Sigmoid colon (tissue), 7 donors: ENCODE measurements around the gene TMEM119. TPM values are rescaled to one million over a fixed set of nuclear protein-coding genes. Genes with fewer than 3 reads are reported as not detected.

Experiments
- DNase-seq: peaks from one replicate; pipeline ENCODE4 v3.0.0-alpha.2; 2019
- H3K27ac ChIP-seq, 4 donors: fragments of 200-600 bp; sonication (generic); one replicate each; pipeline ENCODE4 v1.5.1; 2016 to 2019; ENCODE audit warnings: mild to moderate bottlenecking in 1 of 4
- H3K27me3 ChIP-seq, 3 donors: fragments of 200-600 bp; sonication (generic); one replicate each; pipeline ENCODE4 v1.5.1; 2019; ENCODE audit warnings: mild to moderate bottlenecking in 1 of 3
- H3K36me3 ChIP-seq, 4 donors: fragments of 200-600 bp; sonication (generic); one replicate each; pipeline ENCODE4 v1.5.1; 2016 to 2019
- H3K4me1 ChIP-seq, 4 donors: fragments of 200-600 bp; sonication (generic); one replicate each; pipeline ENCODE4 v1.5.1; 2017 to 2019
- H3K4me3 ChIP-seq, 4 donors: fragments of 200-600 bp; sonication (generic); one replicate each; pipeline ENCODE4 v1.5.1; 2017 to 2019; ENCODE audit warnings: mild to moderate bottlenecking in 2 of 4, moderate library complexity in 1 of 4
- H3K9me3 ChIP-seq, 4 donors: fragments of 200-600 bp in 3 of 4; sonication (generic) in 3 of 4; one replicate each; pipeline versions ENCODE4 v1.5.1 to v1.6.1; 2013 to 2019
- CTCF ChIP-seq, 4 experiments: fragments of 450-650 bp in 3 of 4; fragments of 200-600 bp in 1 of 4; IDR thresholded peaks; one replicate each; pipeline ENCODE4 v1.5.1; 2016 to 2019; ENCODE audit warnings: antibody characterized with exemption in 4 of 4, mild to moderate bottlenecking in 3 of 4, moderate library complexity in 2 of 4
- EP300 ChIP-seq, 4 donors: sonication (generic); formaldehyde crosslinking; IDR thresholded peaks; one replicate each; pipeline ENCODE4 v1.6.1; 2017; ENCODE audit warnings: antibody characterized with exemption in 4 of 4
- POLR2A ChIP-seq, 2 donors: fragments of 450-650 bp; IDR thresholded peaks; one replicate each; pipeline ENCODE4 v1.6.1; 2016; ENCODE audit warnings: antibody characterized with exemption in 2 of 2, mild to moderate bottlenecking in 2 of 2, moderate library complexity in 2 of 2
- POLR2AphosphoS5 ChIP-seq, 4 donors: sonication (generic); formaldehyde crosslinking; IDR thresholded peaks; one replicate each; pipeline ENCODE4 v1.6.1; 2017; ENCODE audit warnings: antibody characterized with exemption in 4 of 4
- WGBS, 2 donors: extraction: QIAGEN DNeasy Blood & Tissue Kit; methylation state at CpG; one replicate each; pipeline ENCODE4 v1.1.7; 2013; 5-methylcytosine and 5-hydroxymethylcytosine counted together
- intact Hi-C: fragments of 100-400 bp; cut with DNase I; formaldehyde crosslinking; loops from one replicate; pipeline ENCODE4 v1.15.1; 2023
- polyA plus RNA-seq, 3 donors: library from polyadenylated mRNA; stranded (reverse); fragments of 200-250 nt; gene quantifications; one replicate each; pipeline ENCODE4 v1.2.3, GENCODE V29; 2013
- total RNA-seq, 4 donors: library from RNA; depleted of rRNA; stranded (reverse); fragments of >200 nt; gene quantifications; one replicate each; pipeline ENCODE4 v1.1.0, GENCODE V29; 2016
- donor health status: healthy with polysubstance abuse.
- donor health status: Bipolar disorder and iron deficiency.
- donor health status: healthy.

TMEM119 gene
- total and polyA plus RNA-seq, 7 donors, result 0.95 to 16.9 (median 6.3) TPM

GRCh38 chr12:108568338-108569154 lies 29.3 kb downstream of the TMEM119 start:
- H3K9me3 ChIP-seq, result no peaks in the 10 kb centered on the region
- intact Hi-C loops, result loop anchor here (5.0 kb wide), 1 partner anchor 384 kb away; no protein-coding TSS in a partner anchor
- 49 to 83% methylated on average over 10 of the region's 10 CpGs for WGBS, 2 donors
- peaks cover 0 to 53% (median 34%) of the 10 kb centered on the region in 4 donors for H3K4me1 ChIP-seq
- no peak for TF ChIP-seq POLR2A (IDR thresholded peaks at IDR 0.05)
- TF ChIP-seq POLR2AphosphoS5 (IDR thresholded peaks at IDR 0.05), result no peak
- no peak for TF ChIP-seq EP300 (IDR thresholded peaks at IDR 0.05)
- no peak for TF ChIP-seq CTCF (IDR thresholded peaks at IDR 0.05)
- no peak for DNase-seq
- H3K27ac ChIP-seq, result peak overlapping the region; percentile 37 to 98 (median 70)
- peaks cover 17 to 63% (median 52%) of the 10 kb centered on the region in 4 donors for H3K36me3 ChIP-seq
- H3K27me3 ChIP-seq, result no peaks in the 10 kb centered on the region
- no peak overlapping the region for H3K4me3 ChIP-seq

GRCh38 chr12:108567406-108568337 lies 30.2 kb downstream of the TMEM119 start:
- H3K27ac ChIP-seq, result peak overlapping the region; percentile 37 to 98 (median 70)
- WGBS, 2 donors, result 61 to 63% methylated on average over 7 of the region's 7 CpGs

GRCh38 chr12:108566452-108566851 lies 31.4 kb downstream of the TMEM119 start:
- H3K9me3 ChIP-seq, result no peaks in the 10 kb centered on the region
- intact Hi-C loops, result loop anchor here (2.0 to 5.0 kb wide), 2 partner anchors 386 to 526 kb away; partner anchors contain the start of gene ALKBH2
- WGBS, 2 donors, result 92 to 93% methylated on average over 4 of the region's 4 CpGs
- H3K27ac ChIP-seq, result peak overlapping the region; percentile 48 to 98 (median 74)
- TF ChIP-seq EP300 (IDR thresholded peaks at IDR 0.05) (no peak), CTCF (IDR thresholded peaks at IDR 0.05) (no peak), POLR2A (IDR thresholded peaks at IDR 0.05) (no peak), POLR2AphosphoS5 (IDR thresholded peaks at IDR 0.05) (no peak)
- no peaks in the 10 kb centered on the region for H3K27me3 ChIP-seq
- no peak overlapping the region for H3K4me3 ChIP-seq
- H3K4me1 ChIP-seq, result peaks cover 0 to 57% (median 41%) of the 10 kb centered on the region in 4 donors
- peaks cover 17 to 63% (median 52%) of the 10 kb centered on the region in 4 donors for H3K36me3 ChIP-seq
- no peak for DNase-seq

More at GRCh38 chr12:108567406-108568337, 30.2 kb downstream of the TMEM119 start:
- no peak for DNase-seq
- no peak overlapping the region for H3K4me3 ChIP-seq
- H3K4me1 ChIP-seq, result peaks cover 0 to 53% (median 38%) of the 10 kb centered on the region in 4 donors
- peaks cover 17 to 63% (median 52%) of the 10 kb centered on the region in 4 donors for H3K36me3 ChIP-seq
- intact Hi-C loops, result loop anchor here (2.0 to 5.0 kb wide), 2 partner anchors 385 to 525 kb away; partner anchors contain the start of gene ALKBH2
- no peak for TF ChIP-seq POLR2AphosphoS5 (IDR thresholded peaks at IDR 0.05)
- TF ChIP-seq CTCF (IDR thresholded peaks at IDR 0.05), result no peak
- TF ChIP-seq EP300 (IDR thresholded peaks at IDR 0.05), result no peak
- TF ChIP-seq POLR2A (IDR thresholded peaks at IDR 0.05), result no peak
- no peaks in the 10 kb centered on the region for H3K27me3 ChIP-seq
- H3K9me3 ChIP-seq, result no peaks in the 10 kb centered on the region

- Histone ChIP-seq H3K36me3 (peaks cover 17 to 63% (median 52%) of the 10 kb centered on the region in 4 donors), H3K9me3 (no peaks in the 10 kb centered on the region), H3K27ac (peak overlapping the region; percentile 48 to 98 (median 74)), H3K27me3 (no peaks in the 10 kb centered on the region), H3K4me1 (peaks cover 0 to 52% (median 40%) of the 10 kb centered on the region in 4 donors), H3K4me3 (no peak overlapping the region)
- 2 to 7% methylated on average over 2 of the region's 2 CpGs for WGBS, 2 donors
- DNase-seq, result peak; percentile 89
- TF ChIP-seq POLR2A (IDR thresholded peaks at IDR 0.05), result no peak
- peak in 2 of 4 donors; percentile 11 to 15 for TF ChIP-seq POLR2AphosphoS5 (IDR thresholded peaks at IDR 0.05)
- intact Hi-C loops, result loop anchor here (2.0 to 5.0 kb wide), 2 partner anchors 386 to 527 kb away; partner anchors contain the start of gene ALKBH2
Measured at GRCh38 chr12:108565976-108566375, 31.9 kb downstream of the TMEM119 start.
